ENCODE measurements around the gene RNF213.

Gene RNF213

GRCh38 chr17:80346498-80347275 is 86.0 kb downstream of the RNF213 start:
- Histone ChIP-seq H3K79me2 (ENCODE audit: insufficient read depth, low read length) (no peaks in the 10 kb centered on the region), H3K4me3 (ENCODE audit: insufficient read depth, low read length, poor library complexity, severe bottlenecking) (no peak overlapping the region), H3K9me3 (ENCODE audit: insufficient read depth, low read length) (no peaks in the 10 kb centered on the region), H3K9me2 (replicated peaks; ENCODE audit: insufficient read depth, low read length) (no peaks in the 10 kb centered on the region), H3K36me3 (ENCODE audit: low read length) (no peaks in the 10 kb centered on the region), H3F3A (ENCODE audit: insufficient read depth) (no peaks in the 10 kb centered on the region), H3K27ac (ENCODE audit: low read depth, low read length) (no peak overlapping the region), H3K4me2 (ENCODE audit: low read depth, low read length, poor library complexity, severe bottlenecking) (no peak overlapping the region), H2AFZ (ENCODE audit: low read depth, low read length, severe bottlenecking) (no peak overlapping the region), H3K9ac (ENCODE audit: low read length) (no peak overlapping the region), H4K20me1 (ENCODE audit: low read depth, low read length) (no peaks in the 10 kb centered on the region), H3K27me3 (ENCODE audit: low read length) (no peaks in the 10 kb centered on the region)
- TF ChIP-seq, protein P1, sequence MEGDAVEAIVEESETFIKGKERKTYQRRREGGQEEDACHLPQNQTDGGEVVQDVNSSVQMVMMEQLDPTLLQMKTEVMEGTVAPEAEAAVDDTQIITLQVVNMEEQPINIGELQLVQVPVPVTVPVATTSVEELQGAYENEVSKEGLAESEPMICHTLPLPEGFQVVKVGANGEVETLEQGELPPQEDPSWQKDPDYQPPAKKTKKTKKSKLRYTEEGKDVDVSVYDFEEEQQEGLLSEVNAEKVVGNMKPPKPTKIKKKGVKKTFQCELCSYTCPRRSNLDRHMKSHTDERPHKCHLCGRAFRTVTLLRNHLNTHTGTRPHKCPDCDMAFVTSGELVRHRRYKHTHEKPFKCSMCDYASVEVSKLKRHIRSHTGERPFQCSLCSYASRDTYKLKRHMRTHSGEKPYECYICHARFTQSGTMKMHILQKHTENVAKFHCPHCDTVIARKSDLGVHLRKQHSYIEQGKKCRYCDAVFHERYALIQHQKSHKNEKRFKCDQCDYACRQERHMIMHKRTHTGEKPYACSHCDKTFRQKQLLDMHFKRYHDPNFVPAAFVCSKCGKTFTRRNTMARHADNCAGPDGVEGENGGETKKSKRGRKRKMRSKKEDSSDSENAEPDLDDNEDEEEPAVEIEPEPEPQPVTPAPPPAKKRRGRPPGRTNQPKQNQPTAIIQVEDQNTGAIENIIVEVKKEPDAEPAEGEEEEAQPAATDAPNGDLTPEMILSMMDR (IDR thresholded peaks at IDR 0.05; ENCODE audit: insufficient read depth, low read length, poor library complexity, severe bottlenecking): no peak
- no peak for TF ChIP-seq EZH2phosphoT487 (conservative IDR thresholded peaks at IDR 0.05; ENCODE audit: low read length)

- no peak for TF ChIP-seq EZH2phosphoT487 (conservative IDR thresholded peaks at IDR 0.05; ENCODE audit: low read length)
- TF ChIP-seq, protein P1 (IDR thresholded peaks at IDR 0.05; ENCODE audit: insufficient read depth, low read length, poor library complexity, severe bottlenecking): no peak
- no peaks in the 10 kb centered on the region for H3K27me3 ChIP-seq (ENCODE audit: low read length)
Measured at GRCh38 chr17:80347536-80347935, 86.9 kb downstream of the RNF213 start.

DNA sequence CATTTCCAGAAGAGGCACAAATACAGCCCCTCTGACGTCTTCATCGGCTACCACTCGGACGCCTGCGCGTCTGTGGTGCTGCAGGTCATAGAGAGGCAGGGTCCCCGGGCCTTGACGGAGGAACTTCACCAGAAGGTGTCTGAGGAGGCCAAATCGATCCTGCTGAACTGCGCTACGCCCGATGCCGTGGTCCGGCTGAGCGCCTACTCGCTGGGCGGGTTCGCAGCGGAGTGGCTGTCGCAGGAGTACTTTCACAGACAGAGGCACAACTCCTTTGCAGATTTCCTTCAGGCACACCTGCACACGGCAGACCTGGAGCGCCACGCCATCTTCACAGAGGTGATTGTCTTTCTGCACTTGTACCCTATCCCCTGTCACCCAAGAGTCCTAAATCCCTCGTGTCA is 87.3 kb downstream of the RNF213 start:
- H2AFZ ChIP-seq (ENCODE audit: low read depth, low read length, severe bottlenecking): no peak overlapping the region
- no peaks in the 10 kb centered on the region for H3K79me2 ChIP-seq (ENCODE audit: insufficient read depth, low read length)
- no peaks in the 10 kb centered on the region for H4K20me1 ChIP-seq (ENCODE audit: low read depth, low read length)
- H3K36me3 ChIP-seq (ENCODE audit: low read length): no peaks in the 10 kb centered on the region
- no peaks in the 10 kb centered on the region for H3K9me2 ChIP-seq (replicated peaks; ENCODE audit: insufficient read depth, low read length)
- no peaks in the 10 kb centered on the region for H3K9me3 ChIP-seq (ENCODE audit: insufficient read depth, low read length)
- H3F3A ChIP-seq (ENCODE audit: insufficient read depth): no peaks in the 10 kb centered on the region
- TF ChIP-seq, protein P1 (IDR thresholded peaks at IDR 0.05; ENCODE audit: insufficient read depth, low read length, poor library complexity, severe bottlenecking): no peak
- TF ChIP-seq EZH2phosphoT487 (conservative IDR thresholded peaks at IDR 0.05; ENCODE audit: low read length): no peak
- no peak overlapping the region for H3K4me2 ChIP-seq (ENCODE audit: low read depth, low read length, poor library complexity, severe bottlenecking)
- no peak overlapping the region for H3K27ac ChIP-seq (ENCODE audit: low read depth, low read length)
- H3K9ac ChIP-seq (ENCODE audit: low read length): no peak overlapping the region
- H3K4me3 ChIP-seq (ENCODE audit: insufficient read depth, low read length, poor library complexity, severe bottlenecking): no peak overlapping the region
- no peaks in the 10 kb centered on the region for H3K27me3 ChIP-seq (ENCODE audit: low read length)

More at GRCh38 chr17:80347536-80347935, 86.9 kb downstream of the RNF213 start:
- Histone ChIP-seq H2AFZ (ENCODE audit: low read depth, low read length, severe bottlenecking) (no peak overlapping the region), H3K4me3 (ENCODE audit: insufficient read depth, low read length, poor library complexity, severe bottlenecking) (no peak overlapping the region), H3K79me2 (ENCODE audit: insufficient read depth, low read length) (no peaks in the 10 kb centered on the region), H3K9me2 (replicated peaks; ENCODE audit: insufficient read depth, low read length) (no peaks in the 10 kb centered on the region), H3K27ac (ENCODE audit: low read depth, low read length) (no peak overlapping the region), H3K9ac (ENCODE audit: low read length) (no peak overlapping the region), H3K4me2 (ENCODE audit: low read depth, low read length, poor library complexity, severe bottlenecking) (no peak overlapping the region), H4K20me1 (ENCODE audit: low read depth, low read length) (no peaks in the 10 kb centered on the region), H3K9me3 (ENCODE audit: insufficient read depth, low read length) (no peaks in the 10 kb centered on the region), H3K36me3 (ENCODE audit: low read length) (no peaks in the 10 kb centered on the region), H3F3A (ENCODE audit: insufficient read depth) (no peaks in the 10 kb centered on the region)

Measured in SU-DHL-6 (cell line).